GM13977 (cell line): ENCODE data around the gene NSFL1C.
"Not testable (repeated sequence)": the region's sequence is repeated elsewhere in the genome, so short reads cannot be mapped to it uniquely, and the experiment has no call there.

Experiments
- DNase-seq: peaks from one replicate; pipeline ENCODE4 v3.0.0; 2012; ENCODE audit warnings: low spot score
- CTCF ChIP-seq: IDR thresholded peaks from 2 replicates; pipeline ENCODE4 v1.5.1; 2012; ENCODE audit warnings: mild to moderate bottlenecking, control low read depth; ENCODE audit not compliant: insufficient read depth; ENCODE audit errors: extremely low read depth, missing control alignments
- in situ Hi-C: fragments of 300-500 bp; cut with MboI; formaldehyde crosslinking; loops from one replicate; pipeline ENCODE4 v1.12.0; 2022; ENCODE audit warnings: low sequenced_read_pairs, low pct_unique_long_range_greater_than_20kb, mixed read lengths, inconsistent platforms; ENCODE audit not compliant: unreplicated experiment

Gene NSFL1C

GRCh38 chr20:1505361-1505760 is 38.7 kb upstream of the NSFL1C start:
- no peak for TF ChIP-seq CTCF
- no peak for DNase-seq
- in situ Hi-C loops: no loop called here

- peak; percentile 79 for DNase-seq
- in situ Hi-C loops: no loop called here
- TF ChIP-seq CTCF: peak; percentile 94
Measured at GRCh38 chr20:1503564-1504227, 37.0 kb upstream of the NSFL1C start.

- TF ChIP-seq CTCF: no peak
- in situ Hi-C loops: no loop called here
Measured at GRCh38 chr20:1500496-1500895, 33.8 kb upstream of the NSFL1C start.

GRCh38 chr20:1499528-1500420 is 33.1 kb upstream of the NSFL1C start:
- in situ Hi-C loops: no loop called here
- DNase-seq: no peak
- no peak for TF ChIP-seq CTCF

More at GRCh38 chr20:1500496-1500895, 33.8 kb upstream of the NSFL1C start:
- no peak for DNase-seq

GRCh38 chr20:1497371-1497770 is 30.7 kb upstream of the NSFL1C start:
- DNase-seq, in situ Hi-C loops: not testable (repeated sequence)

- DNase-seq: no peak
- in situ Hi-C loops: no loop called here
- no peak for TF ChIP-seq CTCF
Measured at GRCh38 chr20:1496930-1497329, 30.3 kb upstream of the NSFL1C start.

GRCh38 chr20:1494436-1494835 is 27.8 kb upstream of the NSFL1C start:
- in situ Hi-C loops: no loop called here
- DNase-seq: no peak
- no peak for TF ChIP-seq CTCF
